ENCODE data around the gene CALML6.

CALML6 gene

GRCh38 chr1:1911350-1912041, 3.6 kb upstream of the CALML6 start:
- DNase-seq, result no peak

GRCh38 chr1:1914101-1914970, 724 bp upstream of the CALML6 start:
- no peak for DNase-seq

GRCh38 chr1:1915911-1916840, 1.1 kb downstream of the CALML6 start:
- no peak for DNase-seq

GRCh38 chr1:1916851-1917251, 1.8 kb downstream of the CALML6 start:
- DNase-seq, result no peak

GRCh38 chr1:1917304-1917976, 2.4 kb downstream of the CALML6 start:
- no peak for DNase-seq

GRCh38 chr1:1917995-1918900, 3.2 kb downstream of the CALML6 start:
- DNase-seq, result no peak

GRCh38 chr1:1918901-1919303, 3.8 kb downstream of the CALML6 start, which contains the start of gene TMEM52:
Gene TMEM52 (minus strand): TSS chr1:1919279. CDS start chr1:1919265, 14 bp downstream.
- DNase-seq, result no peak

GRCh38 chr1:1919304-1920056, 4.4 kb downstream of the CALML6 start:
- DNase-seq, result peak; percentile 98

- DNase-seq, result no peak
Measured at GRCh38 chr1:1920057-1920607, 5.1 kb downstream of the CALML6 start.

- DNase-seq, result no peak
Measured at GRCh38 chr1:1920608-1921458, 5.8 kb downstream of the CALML6 start.

GRCh38 chr1:1921459-1921862, 6.4 kb downstream of the CALML6 start:
- DNase-seq, result no peak

- DNase-seq, result no peak
Measured at GRCh38 chr1:1921901-1922701, 7.0 kb downstream of the CALML6 start.

GRCh38 chr1:1922702-1922955, 7.6 kb downstream of the CALML6 start:
- DNase-seq, result no peak

- no peak for DNase-seq
Measured at GRCh38 chr1:1922956-1923833, 8.1 kb downstream of the CALML6 start.

- no peak for DNase-seq
Measured at GRCh38 chr1:1924386-1924785, 9.3 kb downstream of the CALML6 start.

GRCh38 chr1:1924849-1925248, 9.8 kb downstream of the CALML6 start:
- no peak for DNase-seq

Data from suppressor macrophage treated with lipopolysaccharide for 4 hours (primary cell).